Panc1 (cell line): ENCODE measurements around the gene CHCHD6. TPM values are rescaled to one million over a fixed set of nuclear protein-coding genes. Genes with fewer than 3 reads are reported as not detected.

ENCODE experiments used
- ATAC-seq: fragments of 200-7000 bp; cut with Tn5 transposase; 2 replicates; pipeline ENCODE4 v1.9.1; 2020; ENCODE audit warnings: mild to moderate bottlenecking, moderate library complexity
- BruUV-seq: library from RNA; stranded (reverse); fragments of 400-500 nt; replicated peaks from 2 replicates; lab custom pipeline; 2021; lab: Mats Ljungman, UMichigan
- CTCF ChIA-PET: fragments of 300-600 bp; sonication (Branson Sonifier 250); formaldehyde crosslinking; loops from one replicate; lab custom pipeline; 2022; ENCODE audit warnings: antibody characterized with exemption; lab: Charles Lee
- POLR2A ChIA-PET: fragments of 300-600 bp; sonication (Branson Sonifier 250); formaldehyde crosslinking; loops from one replicate; lab custom pipeline; 2022; ENCODE audit warnings: antibody characterized with exemption; lab: Charles Lee
- DNase-seq: peaks from one replicate; pipeline ENCODE4 v3.0.0-alpha.2; 2010; ENCODE audit warnings: low read depth, low spot score
- H3K27ac ChIP-seq: 2 replicates; pipeline ENCODE4 v1.5.1; 2011; ENCODE audit warnings: mild to moderate bottlenecking, low read length, inconsistent platforms
- H3K27me3 ChIP-seq: fragments of 200-500 bp; sonication (Bioruptor generic); 2 replicates; pipeline ENCODE4 v1.6.0; 2014; ENCODE audit warnings: low read length, inconsistent platforms; ENCODE audit not compliant: control insufficient read depth, insufficient read depth
- H3K36me3 ChIP-seq: fragments of 200-500 bp; sonication (Bioruptor generic); 2 replicates; pipeline ENCODE4 v1.5.1; 2014; ENCODE audit warnings: inconsistent platforms, mild to moderate bottlenecking, low read length, moderate library complexity; ENCODE audit not compliant: control insufficient read depth, insufficient read depth
- H3K4me1 ChIP-seq: 2 replicates; pipeline ENCODE4 v1.5.1; 2011; ENCODE audit warnings: inconsistent platforms, mild to moderate bottlenecking, low read length, moderate library complexity; ENCODE audit not compliant: control insufficient read depth, insufficient read depth
- H3K4me3 ChIP-seq, 2 experiments: 2 replicates each; pipeline ENCODE4 v1.5.1; 2011 to 2012; ENCODE audit warnings: low read depth in 2 of 2, low read length in 2 of 2, mild to moderate bottlenecking in 2 of 2, inconsistent platforms in 1 of 2, moderate library complexity in 1 of 2
- H3K9me3 ChIP-seq: fragments of 200-500 bp; sonication (Bioruptor generic); 2 replicates; pipeline ENCODE4 v1.5.1; 2014; ENCODE audit warnings: low read depth, mild to moderate bottlenecking, inconsistent platforms, low read length, moderate library complexity; ENCODE audit not compliant: control insufficient read depth, insufficient read depth
- POLR2AphosphoS5 ChIP-seq: IDR thresholded peaks from 2 replicates; pipeline ENCODE4 v1.6.1; 2012; ENCODE audit warnings: mild to moderate bottlenecking, low read depth, low read length, moderate library complexity
- SIN3A ChIP-seq: IDR thresholded peaks from 2 replicates; pipeline ENCODE4 v1.6.1; 2012; ENCODE audit warnings: low read depth, mild to moderate bottlenecking, low read length, moderate library complexity, borderline replicate concordance; ENCODE audit not compliant: insufficient read depth
- TCF7L2 ChIP-seq: IDR thresholded peaks from 2 replicates; pipeline ENCODE4 v1.6.1; 2011; ENCODE audit warnings: mild to moderate bottlenecking, low read depth, low read length, inconsistent platforms
- in situ Hi-C: cut with HindIII; loops from 2 replicates; pipeline ENCODE4 v1.10.0; 2016; ENCODE audit warnings: low sequenced_read_pairs, low pct_unique_long_range_greater_than_20kb
- intact Hi-C: fragments of 100-400 bp; cut with micrococcal nuclease; formaldehyde crosslinking; loops from one replicate; pipeline ENCODE4 v1.10.0; 2022; ENCODE audit not compliant: unreplicated experiment
- total RNA-seq: library from RNA; stranded (reverse); gene quantifications from one replicate; pipeline ENCODE4 v1.2.1, GENCODE V29; 2021; ENCODE audit not compliant: unreplicated experiment
- TF ChIP-seq, protein P1 (sequence below): fragments of 450-650 bp; IDR thresholded peaks from 2 replicates; pipeline ENCODE4 v1.5.1; 2017; ENCODE audit warnings: mild to moderate bottlenecking
- TF ChIP-seq, protein P2 (sequence below), 2 experiments: IDR thresholded peaks; 2 replicates each; pipeline ENCODE4 v1.6.1; 2011 to 2012; ENCODE audit warnings: low read depth in 2 of 2, control low read depth in 1 of 2, low read length in 1 of 2, mild to moderate bottlenecking in 1 of 2, moderate library complexity in 1 of 2; ENCODE audit not compliant: insufficient read depth in 1 of 2

CHCHD6 gene
- total RNA-seq, 1 experiment from 2014 or later: 31.5 TPM

DNA sequence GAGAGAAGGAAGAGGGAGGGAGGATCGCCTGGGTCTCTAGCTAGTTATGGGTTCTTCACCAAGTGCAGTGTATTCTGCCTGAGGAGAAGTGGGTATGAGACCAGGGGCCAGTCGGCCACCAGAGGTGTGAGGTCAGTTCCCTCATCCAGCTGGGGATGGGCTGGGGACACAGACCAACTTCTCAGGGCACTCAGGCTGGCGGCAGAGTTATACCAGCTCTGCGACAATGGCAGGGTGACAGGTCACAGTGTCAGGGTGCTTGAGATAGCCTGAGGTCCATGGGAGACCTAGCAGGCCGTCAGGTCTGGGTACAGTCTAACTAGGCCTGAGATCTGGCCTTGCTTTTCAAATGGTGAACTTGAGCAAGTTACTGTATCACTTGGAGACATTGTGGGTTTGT lies 247.5 kb downstream of the CHCHD6 start:
- Histone ChIP-seq H3K4me3 (no peak overlapping the region), H3K27me3 (no peaks in the 10 kb centered on the region), H3K27ac (no peak overlapping the region), H3K4me1 (no peaks in the 10 kb centered on the region), H3K36me3 (no peaks in the 10 kb centered on the region), H3K9me3 (no peaks in the 10 kb centered on the region)
- no TSS peak for BruUV-seq
- intact Hi-C loops (no loop called here), in situ Hi-C loops (no loop called here)
- ATAC-seq (no peak), DNase-seq (no peak)
- ChIA-PET POLR2A (no interaction called here), CTCF (no interaction called here)
- TF ChIP-seq, protein P1, sequence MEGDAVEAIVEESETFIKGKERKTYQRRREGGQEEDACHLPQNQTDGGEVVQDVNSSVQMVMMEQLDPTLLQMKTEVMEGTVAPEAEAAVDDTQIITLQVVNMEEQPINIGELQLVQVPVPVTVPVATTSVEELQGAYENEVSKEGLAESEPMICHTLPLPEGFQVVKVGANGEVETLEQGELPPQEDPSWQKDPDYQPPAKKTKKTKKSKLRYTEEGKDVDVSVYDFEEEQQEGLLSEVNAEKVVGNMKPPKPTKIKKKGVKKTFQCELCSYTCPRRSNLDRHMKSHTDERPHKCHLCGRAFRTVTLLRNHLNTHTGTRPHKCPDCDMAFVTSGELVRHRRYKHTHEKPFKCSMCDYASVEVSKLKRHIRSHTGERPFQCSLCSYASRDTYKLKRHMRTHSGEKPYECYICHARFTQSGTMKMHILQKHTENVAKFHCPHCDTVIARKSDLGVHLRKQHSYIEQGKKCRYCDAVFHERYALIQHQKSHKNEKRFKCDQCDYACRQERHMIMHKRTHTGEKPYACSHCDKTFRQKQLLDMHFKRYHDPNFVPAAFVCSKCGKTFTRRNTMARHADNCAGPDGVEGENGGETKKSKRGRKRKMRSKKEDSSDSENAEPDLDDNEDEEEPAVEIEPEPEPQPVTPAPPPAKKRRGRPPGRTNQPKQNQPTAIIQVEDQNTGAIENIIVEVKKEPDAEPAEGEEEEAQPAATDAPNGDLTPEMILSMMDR: no peak
- no peak for TF ChIP-seq SIN3A
- TF ChIP-seq TCF7L2: no peak
- TF ChIP-seq, protein P2, sequence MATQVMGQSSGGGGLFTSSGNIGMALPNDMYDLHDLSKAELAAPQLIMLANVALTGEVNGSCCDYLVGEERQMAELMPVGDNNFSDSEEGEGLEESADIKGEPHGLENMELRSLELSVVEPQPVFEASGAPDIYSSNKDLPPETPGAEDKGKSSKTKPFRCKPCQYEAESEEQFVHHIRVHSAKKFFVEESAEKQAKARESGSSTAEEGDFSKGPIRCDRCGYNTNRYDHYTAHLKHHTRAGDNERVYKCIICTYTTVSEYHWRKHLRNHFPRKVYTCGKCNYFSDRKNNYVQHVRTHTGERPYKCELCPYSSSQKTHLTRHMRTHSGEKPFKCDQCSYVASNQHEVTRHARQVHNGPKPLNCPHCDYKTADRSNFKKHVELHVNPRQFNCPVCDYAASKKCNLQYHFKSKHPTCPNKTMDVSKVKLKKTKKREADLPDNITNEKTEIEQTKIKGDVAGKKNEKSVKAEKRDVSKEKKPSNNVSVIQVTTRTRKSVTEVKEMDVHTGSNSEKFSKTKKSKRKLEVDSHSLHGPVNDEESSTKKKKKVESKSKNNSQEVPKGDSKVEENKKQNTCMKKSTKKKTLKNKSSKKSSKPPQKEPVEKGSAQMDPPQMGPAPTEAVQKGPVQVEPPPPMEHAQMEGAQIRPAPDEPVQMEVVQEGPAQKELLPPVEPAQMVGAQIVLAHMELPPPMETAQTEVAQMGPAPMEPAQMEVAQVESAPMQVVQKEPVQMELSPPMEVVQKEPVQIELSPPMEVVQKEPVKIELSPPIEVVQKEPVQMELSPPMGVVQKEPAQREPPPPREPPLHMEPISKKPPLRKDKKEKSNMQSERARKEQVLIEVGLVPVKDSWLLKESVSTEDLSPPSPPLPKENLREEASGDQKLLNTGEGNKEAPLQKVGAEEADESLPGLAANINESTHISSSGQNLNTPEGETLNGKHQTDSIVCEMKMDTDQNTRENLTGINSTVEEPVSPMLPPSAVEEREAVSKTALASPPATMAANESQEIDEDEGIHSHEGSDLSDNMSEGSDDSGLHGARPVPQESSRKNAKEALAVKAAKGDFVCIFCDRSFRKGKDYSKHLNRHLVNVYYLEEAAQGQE (IDR thresholded peaks at IDR 0.05; ENCODE audit: insufficient read depth in 1 of 2, low read depth in 2 of 2, low read length in 1 of 2): no peak
- TF ChIP-seq POLR2AphosphoS5: no peak

DNA sequence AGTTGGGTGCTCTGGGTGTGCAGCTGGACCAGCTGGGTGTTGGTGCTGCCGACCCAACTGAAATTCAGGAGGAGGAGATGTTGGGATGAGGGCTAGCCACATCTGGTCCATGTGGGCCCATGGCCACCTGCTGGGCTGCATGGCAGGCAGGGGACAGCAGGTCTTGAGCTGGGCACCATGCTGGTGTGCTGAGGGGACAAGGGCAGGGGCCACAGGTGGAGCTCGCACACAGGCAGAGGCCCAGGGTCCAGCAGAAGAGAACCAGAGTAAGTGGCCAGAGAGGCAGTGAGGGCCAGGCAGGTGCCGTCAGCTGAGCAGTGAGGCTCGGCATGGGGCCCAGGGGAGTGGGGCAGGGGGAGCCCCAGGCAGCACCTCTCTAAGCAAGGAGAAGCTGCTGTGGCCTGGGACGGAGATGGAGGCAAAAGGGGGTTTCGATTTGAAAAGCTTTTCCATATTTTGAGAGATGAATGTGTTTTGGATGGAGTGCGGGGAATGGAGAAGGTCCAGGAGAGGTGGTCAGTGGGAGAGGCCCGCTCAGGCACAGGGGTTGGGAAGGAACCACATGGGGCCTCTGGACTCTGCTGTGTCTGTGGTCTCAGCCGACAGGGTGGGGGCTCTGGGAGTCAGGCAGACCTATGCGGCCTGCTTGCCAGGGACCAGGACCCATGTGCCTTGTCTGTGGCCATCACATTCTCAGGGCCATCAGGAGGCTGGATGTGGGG lies 248.4 kb downstream of the CHCHD6 start:
- H3K27ac ChIP-seq: no peak overlapping the region
- H3K36me3 ChIP-seq: no peaks in the 10 kb centered on the region
- intact Hi-C loops: no loop called here
- DNase-seq (no peak), ATAC-seq (no peak)
- in situ Hi-C loops: no loop called here
- ChIA-PET POLR2A (interaction anchor here (0.6 kb wide), 1 partner anchor 153 kb away, joined by 3 read pairs; no protein-coding TSS in a partner anchor), CTCF (no interaction called here)
- H3K4me3 ChIP-seq: no peak overlapping the region
- no TSS peak for BruUV-seq
- H3K4me1 ChIP-seq: no peaks in the 10 kb centered on the region
- TF ChIP-seq, protein P2 (IDR thresholded peaks at IDR 0.05; ENCODE audit: insufficient read depth in 1 of 2, low read depth in 2 of 2, low read length in 1 of 2): no peak
- TF ChIP-seq, protein P1: no peak
- no peak for TF ChIP-seq SIN3A
- no peak for TF ChIP-seq POLR2AphosphoS5
- no peak for TF ChIP-seq TCF7L2
- H3K9me3 ChIP-seq: no peaks in the 10 kb centered on the region
- H3K27me3 ChIP-seq: no peaks in the 10 kb centered on the region
